COLO829 (cell line): Measurements from ENCODE around the gene ARID4A.
A peak's percentile ranks its signal among the peaks of the same experiment; 100 is the strongest.
"Not testable (repeated sequence)": the region's sequence is repeated elsewhere in the genome, so short reads cannot be mapped to it uniquely, and the experiment has no call there.

ENCODE experiments used
- DNase-seq: peaks from one replicate; pipeline ENCODE4 v3.0.0; 2012; ENCODE audit warnings: low spot score

Gene ARID4A

DNA sequence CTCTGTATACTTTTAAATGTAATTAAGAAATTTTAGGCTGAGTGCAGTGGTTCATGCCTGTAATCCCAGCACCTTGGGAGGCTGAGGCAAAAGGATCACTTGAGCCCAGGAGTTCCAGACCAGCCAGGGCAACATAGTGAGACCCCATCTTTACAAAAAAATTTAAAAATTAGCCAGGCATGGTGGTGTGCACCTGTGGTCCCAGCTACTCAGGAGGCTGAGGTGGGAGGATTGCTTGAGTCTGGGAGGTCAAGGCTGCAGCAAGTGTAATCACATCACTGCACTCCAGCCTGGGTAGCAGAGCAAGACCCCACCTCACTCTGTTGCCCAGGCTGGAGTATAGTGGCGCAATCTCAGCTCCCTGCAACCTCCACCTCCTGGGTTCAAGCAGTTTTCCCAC is 63.9 kb downstream of the ARID4A start:
- DNase-seq, result not testable (repeated sequence)

DNA sequence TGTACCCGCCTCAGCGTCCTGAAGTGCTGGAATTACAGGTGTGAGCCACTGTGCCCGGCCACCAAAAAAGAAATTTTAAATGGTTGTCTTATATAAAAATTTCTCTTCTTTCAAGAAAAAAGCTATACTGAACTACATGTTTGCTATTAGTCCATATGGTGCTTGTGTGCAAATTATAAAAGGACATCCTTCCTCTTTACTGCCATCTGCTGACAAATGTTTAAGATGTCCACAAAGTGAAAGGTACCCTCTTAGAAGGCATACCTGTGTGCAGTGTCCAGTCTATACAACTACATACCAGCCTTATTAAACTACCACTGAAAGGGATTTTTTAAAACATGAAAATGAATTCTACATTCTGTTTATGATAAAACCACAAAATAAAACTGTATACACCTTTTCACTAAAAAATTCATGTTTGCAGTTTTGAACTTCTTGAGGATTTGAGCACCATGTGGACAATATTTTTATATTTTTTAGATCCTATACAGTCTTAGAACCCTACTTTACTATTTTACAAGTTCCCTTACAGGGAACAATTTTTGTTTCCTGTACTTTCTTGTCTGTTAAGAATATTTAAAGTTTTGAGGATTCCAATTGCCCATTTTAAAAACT is 64.5 kb downstream of the ARID4A start:
- peak; percentile 20 for DNase-seq

DNA sequence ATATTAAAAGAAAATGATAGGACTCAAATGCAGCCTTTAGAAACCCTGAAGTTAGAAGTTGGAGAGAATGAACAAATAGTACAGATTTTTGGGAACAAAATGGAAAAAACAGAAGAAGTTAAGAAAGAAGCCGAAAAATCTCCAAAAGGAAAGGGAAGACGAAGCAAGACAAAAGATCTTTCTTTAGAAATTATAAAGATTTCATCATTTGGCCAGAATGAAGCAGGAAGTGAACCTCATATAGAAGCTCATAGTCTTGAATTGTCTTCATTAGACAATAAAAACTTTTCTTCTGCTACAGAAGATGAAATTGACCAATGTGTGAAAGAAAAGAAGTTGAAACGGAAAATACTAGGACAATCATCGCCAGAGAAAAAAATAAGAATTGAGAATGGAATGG is 66.0 kb downstream of the ARID4A start:
- DNase-seq, result no peak

DNA sequence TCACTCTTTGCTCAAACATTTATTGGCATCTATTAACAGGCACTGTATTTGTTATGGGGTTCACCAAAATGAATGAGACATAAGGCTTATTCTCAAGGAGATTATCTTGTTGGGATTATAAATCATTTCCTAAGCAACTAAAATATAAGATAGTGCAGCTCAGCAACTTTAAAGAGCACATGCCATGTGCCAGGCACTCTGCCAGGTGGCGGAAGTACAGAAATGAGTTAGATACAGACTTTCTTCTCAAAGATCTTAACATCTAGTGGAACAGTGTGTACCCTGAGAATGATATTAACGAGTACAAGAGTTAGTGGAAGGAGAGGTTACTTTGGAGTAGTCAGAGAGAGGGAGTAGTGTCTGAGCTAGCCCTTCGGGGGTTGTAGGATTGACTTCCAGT is 68.9 kb downstream of the ARID4A start:
- no peak for DNase-seq

DNA sequence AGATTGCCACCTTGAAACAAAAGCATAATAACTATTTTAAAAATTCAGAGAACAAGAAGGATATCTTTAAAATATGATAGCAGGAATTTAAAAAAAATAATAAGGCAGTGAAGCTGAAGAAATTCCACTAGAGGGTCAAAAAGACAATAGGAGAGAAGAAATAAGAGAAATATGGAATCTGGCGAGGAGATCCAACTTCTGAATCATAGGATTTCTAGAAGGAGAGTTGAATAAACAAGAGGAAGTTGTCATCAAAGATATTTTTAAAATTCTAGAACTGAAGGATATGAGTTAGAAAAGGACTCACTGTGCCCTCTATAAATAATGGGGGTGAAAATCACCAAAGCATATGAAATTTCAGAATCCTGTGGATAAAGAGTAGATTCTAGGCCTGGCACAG is 70.6 kb downstream of the ARID4A start:
- no peak for DNase-seq

DNA sequence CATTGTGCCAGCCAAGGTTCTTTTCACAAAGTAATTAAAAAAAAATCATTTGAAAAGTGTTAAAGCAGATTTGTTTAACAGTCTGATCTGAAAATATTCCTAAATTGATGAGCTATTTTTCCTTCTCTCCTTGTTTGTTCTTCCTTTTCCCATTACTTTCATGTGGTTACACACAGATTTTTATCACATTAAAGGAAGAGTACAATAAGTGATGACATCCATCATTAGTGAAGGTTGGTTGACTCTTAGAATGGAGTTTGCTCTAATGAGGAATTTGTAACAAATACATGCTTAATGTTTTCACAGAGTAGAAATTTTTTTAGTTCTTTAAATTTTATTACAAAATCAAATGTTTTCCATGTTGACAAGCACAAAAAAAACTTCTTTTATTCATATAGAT is 78.4 kb downstream of the ARID4A start:
- DNase-seq, result no peak

DNA sequence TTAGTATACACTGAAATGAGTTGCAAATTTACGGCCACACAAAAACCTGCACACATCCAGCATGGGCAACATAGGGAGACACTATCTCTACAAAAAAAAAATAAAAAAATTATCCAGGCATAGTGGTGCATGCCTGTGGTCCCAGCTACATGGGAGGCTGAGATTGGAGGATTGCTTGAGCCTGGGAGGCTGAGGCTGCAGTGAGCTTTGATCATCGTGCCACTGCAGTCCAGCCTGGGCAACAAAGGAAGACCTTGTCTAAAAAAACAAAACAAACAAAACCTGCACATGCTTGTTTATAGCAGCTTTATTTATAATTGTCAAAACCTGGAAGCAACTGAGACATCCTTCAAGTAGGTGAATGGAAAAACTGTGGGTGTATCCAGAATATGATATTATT is 92.5 kb downstream of the ARID4A start:
- no peak for DNase-seq

DNA sequence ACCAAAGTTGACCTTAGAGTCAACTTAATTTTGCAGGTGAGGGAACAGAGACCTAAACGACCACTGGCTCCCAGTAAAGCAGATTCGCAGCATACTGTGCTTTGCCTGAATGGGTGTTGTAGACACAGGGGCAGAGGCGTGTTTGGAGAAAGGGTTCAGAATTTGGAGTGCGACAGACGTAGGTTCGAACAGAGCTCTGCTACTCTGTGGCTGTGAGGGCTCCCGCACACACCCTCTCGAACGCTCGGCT is 97.1 kb downstream of the ARID4A start:
- no peak for DNase-seq

DNA sequence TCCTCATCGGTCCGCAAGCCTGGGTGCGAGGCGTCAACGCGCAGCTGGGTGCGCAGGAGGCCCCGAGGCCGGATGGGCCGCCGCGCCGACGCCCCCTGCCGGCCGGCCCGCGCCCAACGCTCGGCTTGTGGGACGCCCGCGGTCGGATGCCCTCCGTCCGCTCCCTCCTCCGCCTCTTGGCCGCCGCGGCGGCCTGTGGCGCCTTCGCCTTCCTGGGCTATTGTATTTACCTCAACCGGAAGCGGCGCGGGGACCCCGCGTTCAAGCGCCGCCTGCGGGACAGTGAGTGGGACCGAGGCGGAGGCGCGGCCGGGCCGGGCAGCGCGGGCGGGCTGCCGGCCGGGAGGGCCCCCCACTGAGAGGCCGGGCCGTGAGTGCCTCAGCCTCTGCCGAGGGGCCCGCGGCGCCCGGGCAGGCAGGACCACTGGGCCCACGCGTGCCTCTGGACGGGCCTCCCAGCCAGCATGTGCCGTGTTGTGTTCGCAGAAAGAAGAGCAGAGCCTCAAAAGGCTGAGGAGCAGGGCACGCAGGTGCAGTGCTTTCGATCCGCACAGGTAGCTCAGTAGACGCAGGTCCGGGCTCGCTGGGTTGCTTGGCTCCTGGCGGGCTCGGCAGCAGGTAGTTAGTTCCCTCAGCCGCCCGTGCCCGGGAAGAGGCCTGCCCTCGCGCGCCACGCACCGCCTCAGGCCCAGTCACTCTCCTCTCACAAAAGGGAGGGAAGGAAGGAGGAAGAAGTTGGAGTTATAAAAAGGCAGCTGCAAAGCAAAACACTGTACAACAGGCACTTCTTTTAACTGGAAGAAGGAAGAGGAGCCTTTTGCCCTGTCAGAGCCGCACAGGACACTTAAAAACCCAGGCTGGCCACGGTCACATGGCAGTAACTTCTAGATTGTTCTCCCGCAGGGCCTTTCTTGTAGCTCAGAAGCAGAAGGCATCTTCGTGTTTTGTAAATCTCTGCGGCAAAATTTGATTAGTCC is 97.7 kb downstream of the ARID4A start, which contains the start of gene TOMM20L:
Gene TOMM20L (plus strand): TSS at position 119 of the 977 bp plus-strand sequence. CDS start 28 bp downstream, at position 147.
- peak; percentile 63 for DNase-seq

DNA sequence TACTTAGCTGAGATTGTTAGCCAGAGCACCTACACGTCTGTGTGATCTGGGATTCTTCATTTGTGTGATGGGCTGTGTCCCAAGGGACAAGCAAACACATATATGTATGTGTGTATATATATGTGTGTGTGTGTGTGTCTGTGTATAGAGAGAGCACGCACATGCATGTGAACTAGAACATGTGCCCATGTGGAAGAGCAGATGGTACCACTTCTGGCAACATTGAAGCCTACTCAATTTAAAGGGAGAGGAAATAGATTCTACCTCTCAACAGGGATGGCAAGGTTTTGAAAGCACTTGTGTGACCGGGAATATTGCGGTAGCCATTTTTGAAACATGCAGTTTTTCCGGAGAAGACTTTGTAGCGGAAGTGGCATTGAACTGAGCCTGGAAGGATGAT is 98.8 kb downstream of the ARID4A start:
- DNase-seq, result no peak

DNA sequence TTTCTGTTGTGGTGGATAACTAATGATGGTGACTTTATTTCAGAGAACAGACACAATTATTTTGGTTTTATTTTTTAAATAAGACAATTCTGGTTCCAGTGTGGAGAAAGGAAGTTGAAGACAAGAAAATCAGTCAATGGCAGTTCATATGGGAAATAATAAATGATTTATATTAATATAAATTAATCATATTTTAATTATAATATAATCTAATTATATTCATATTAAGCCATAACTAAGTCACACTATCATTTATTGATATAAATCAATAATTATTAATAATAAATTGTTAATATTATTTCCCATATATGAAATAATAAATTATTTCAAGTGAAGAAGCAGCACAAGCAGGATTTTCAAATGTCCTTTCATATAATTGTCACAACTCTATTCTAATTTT is 100.1 kb downstream of the ARID4A start:
- no peak for DNase-seq

DNA sequence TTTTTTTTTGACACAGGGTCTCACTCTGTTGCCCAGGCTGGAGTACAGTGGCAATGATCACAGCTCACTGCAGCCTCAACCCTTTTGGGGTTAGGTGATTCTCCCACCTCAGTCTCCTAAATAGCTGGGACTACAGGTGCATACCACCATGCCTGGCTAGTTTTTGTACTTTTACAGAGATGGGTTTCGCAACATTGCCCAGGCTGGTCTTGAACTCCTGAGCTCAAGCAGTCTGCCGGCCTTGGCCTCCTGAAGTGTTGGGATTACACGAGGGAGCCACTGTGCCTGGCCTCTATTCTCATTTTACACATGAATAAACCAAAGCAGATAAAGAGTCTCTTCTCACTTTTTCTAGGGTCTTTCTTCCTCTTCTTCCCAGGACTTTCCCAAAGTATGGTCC is 100.5 kb downstream of the ARID4A start:
- no peak for DNase-seq

DNA sequence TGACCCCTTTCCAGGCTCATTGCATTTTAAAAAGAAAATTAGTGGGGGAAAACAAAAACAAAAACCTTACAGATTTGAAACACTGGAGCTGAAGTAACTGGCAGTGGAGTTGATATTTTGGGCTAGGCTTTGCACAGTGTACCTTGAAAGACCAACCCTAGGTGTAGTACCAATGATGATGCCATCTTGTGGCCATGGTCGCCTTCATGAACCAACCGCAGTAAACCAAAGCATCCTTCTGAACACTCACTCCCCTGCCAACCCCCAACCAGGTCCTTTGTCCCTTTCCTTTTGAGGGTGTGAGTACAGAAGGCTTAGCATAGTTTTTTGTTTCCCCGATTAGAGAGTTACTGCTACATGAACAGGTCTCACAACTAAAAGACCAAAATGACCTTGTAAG is 103.2 kb downstream of the ARID4A start:
- no peak for DNase-seq

DNA sequence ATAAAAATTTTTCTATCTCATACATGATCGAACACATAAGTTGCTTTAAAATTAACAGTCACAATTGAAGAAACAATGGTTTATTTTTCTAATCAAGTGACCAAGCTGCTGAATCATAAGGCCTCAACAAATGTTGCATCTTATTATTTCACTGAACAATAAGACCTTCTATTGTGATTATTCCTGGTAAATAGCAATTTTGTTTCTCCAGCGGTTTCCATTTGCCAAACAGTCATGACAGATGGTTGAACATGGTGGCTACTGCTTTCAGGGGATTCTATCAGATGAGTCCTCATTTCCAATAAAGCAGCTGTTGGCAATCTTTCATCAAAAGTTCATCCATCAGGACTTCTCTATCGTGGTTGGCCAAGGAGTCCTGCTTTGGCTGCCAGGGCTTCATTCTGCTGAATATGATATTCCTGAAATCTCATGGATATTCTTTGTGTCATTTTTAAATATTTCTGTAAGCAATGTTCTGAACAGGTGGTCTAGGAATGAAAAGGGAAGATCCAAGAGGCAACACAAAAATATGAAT is 110.4 kb downstream of the ARID4A start:
- DNase-seq, result no peak

DNA sequence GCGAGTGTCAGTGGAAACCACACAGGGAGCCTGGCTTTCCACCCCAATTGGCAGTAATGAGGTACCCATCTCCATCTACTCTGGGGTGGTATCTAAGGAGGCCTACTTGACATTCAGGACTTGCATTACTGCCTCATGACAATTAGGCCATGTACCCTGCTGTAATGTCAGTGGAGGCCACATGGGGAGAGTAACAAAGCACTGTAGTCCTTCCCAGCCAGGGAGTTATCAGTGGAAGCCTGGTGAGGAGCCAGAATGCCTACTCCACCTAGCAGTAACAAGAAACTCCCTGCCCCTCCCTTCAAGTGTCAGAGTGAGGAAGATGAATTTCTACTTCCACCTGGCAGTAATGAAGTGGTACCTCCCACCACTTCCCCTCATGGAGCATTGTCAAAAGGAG is 116.5 kb downstream of the ARID4A start:
- DNase-seq, result no peak

DNA sequence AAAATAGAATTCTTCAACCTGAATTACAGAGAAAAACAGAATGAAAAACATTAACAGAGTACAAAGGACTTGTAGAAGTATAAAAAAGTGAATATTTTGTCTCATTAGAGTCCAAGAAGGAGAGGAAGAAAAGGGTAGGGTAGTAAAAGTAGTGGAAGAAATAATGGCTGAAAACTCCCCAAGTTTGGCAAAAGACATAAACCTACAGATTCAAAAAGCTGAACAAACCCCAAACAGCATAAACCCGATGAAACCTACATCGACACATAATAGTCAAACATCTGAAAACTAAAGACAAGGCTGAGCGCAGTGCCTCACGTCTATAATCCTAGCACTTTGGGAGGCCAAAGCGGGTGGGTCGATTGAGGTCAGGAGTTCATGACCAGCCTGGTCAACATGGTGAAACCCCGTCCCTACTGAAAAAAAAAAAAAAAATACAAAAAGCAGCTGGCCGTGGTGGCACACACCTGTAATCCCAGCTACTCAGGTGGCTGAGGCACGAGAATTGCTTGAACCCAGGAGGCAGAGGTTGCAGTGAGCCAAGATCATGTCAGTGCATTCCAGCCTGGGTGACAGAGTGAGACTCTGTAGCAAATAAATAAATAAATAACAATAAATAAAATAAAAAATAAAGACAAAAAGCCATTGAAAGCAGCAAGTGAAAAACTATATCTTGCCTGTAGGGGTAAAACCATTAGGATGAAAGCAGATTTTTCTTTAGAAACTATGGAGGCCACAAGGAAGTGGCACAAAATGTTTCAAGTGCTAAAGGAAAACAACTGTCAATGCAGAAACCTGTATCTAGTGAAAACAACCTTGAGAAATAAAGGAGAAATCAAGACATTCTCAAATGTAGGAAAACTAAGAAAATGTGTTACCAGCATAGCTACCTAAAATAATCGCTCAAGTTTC is 117.5 kb downstream of the ARID4A start:
- no peak for DNase-seq

DNA sequence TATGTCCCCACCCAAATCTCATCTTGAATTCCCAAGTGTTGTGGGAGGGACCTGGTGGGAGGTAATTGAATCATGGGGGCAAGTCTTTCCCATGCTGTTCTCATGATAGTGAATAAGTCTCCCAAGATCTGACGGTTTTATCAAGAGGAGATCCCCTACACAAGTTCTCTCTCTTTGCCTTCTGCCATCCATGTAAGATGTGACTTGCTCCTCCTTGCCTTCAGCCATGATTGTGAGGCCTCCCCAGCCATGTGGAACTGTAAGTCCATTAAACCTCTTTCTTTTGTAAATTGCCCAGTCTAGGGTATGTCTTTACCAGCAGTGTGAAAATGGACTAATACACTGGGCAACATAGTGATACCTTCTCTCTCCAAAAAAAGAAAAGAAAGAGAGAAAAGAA is 118.6 kb downstream of the ARID4A start:
- DNase-seq, result not testable (repeated sequence)
